ENCODE data around the gene CSE1L.
"Not testable (repeated sequence)": the region's sequence is repeated elsewhere in the genome, so short reads cannot be mapped to it uniquely, and the experiment has no call there.

Gene CSE1L

DNA sequence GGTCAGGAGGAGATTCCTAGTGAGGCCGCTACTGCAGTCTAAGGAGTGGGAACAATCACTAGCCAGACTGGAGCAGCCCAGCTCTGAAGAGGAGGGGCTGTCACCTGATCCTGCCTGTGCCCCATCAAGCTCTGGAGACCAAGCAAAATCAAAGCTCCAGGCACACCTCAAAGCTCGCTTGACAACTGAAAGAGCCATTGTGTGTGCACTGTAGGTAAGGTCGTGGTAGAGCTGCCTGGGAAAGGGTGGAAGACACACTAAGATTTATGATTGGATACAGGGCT is 58.2 kb downstream of the CSE1L start:
- H3K4me1 ChIP-seq (ENCODE audit: control insufficient read depth, insufficient read depth, low read length): no peaks in the 10 kb centered on the region
- H3K36me3 ChIP-seq (ENCODE audit: control insufficient read depth, insufficient read depth, low read length): peaks cover 53% of the 10 kb centered on the region

DNA sequence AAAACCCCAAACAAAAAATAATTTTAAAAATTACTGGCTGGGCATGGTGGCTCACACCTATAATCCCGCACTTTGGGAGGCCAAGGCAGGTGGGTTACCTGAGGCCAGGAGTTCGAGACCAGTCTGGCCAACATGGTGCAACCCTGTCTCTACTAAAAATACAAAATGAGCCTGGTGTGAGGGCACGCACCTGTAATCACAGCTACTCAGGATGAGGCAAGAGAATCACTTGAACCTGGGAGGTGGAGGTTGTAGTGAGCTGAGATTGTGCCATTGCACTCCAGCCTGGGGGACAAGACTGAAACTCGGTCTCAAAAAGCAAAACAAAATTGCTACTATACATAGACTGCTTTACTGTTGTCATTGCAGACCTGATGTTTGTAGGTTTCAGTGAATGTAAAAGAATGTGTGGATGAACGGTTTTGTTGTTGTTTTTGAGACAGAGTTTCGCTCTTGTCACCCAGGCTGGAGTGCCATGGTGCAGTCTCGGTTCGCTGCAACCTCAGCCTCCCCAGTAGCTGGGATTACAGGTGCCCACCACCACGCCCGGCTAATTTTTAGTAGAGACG is 59.0 kb downstream of the CSE1L start:
- not testable (repeated sequence) for H3K9ac ChIP-seq (ENCODE audit: low read length); H3K9me3 ChIP-seq (ENCODE audit: control insufficient read depth, insufficient read depth, low read depth, low read length); H3K27ac ChIP-seq (ENCODE audit: low read depth, low read length); H3K4me3 ChIP-seq (ENCODE audit: low read depth, low read length); H3K4me1 ChIP-seq (ENCODE audit: control insufficient read depth, insufficient read depth, low read length); H3K27me3 ChIP-seq (ENCODE audit: control insufficient read depth, insufficient read depth, low read length)
- H3K36me3 ChIP-seq (ENCODE audit: control insufficient read depth, insufficient read depth, low read length): peaks cover 50% of the 10 kb centered on the region

More for the DNA sequence above, 58.2 kb downstream of the CSE1L start:
- Histone ChIP-seq H3K9ac (ENCODE audit: low read length) (no peak overlapping the region), H3K4me3 (ENCODE audit: low read depth, low read length) (no peak overlapping the region), H3K27me3 (ENCODE audit: control insufficient read depth, insufficient read depth, low read length) (no peaks in the 10 kb centered on the region), H3K27ac (ENCODE audit: low read depth, low read length) (no peak overlapping the region), H3K9me3 (ENCODE audit: control insufficient read depth, insufficient read depth, low read depth, low read length) (no peaks in the 10 kb centered on the region)

DNA sequence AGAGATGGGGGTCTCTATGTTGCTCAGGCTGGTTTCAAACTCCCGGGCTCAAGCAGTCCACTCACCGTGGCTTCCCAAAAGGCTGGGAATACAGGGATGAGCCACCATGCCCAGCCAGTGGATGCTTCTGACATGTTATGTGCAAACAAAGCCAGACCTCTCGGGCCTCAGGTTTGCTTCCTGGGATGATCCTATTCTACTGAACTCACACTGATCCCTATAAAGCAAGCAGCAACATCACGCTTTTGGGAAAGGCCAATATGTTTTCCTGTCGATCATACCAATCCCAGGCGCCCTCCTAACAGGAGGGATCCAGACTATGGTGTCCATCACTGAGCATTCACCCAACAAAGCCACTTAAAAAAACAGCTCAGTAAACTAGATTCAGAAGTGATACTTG is 60.2 kb downstream of the CSE1L start:
- Histone ChIP-seq H3K9ac (ENCODE audit: low read length) (no peak overlapping the region), H3K4me3 (ENCODE audit: low read depth, low read length) (no peak overlapping the region), H3K27me3 (ENCODE audit: control insufficient read depth, insufficient read depth, low read length) (no peaks in the 10 kb centered on the region), H3K36me3 (ENCODE audit: control insufficient read depth, insufficient read depth, low read length) (peaks cover 40% of the 10 kb centered on the region), H3K4me1 (ENCODE audit: control insufficient read depth, insufficient read depth, low read length) (no peaks in the 10 kb centered on the region), H3K27ac (ENCODE audit: low read depth, low read length) (no peak overlapping the region), H3K9me3 (ENCODE audit: control insufficient read depth, insufficient read depth, low read depth, low read length) (0 out of 2 replicates have a peak, but pooled peaks cover 2% of the 10 kb centered on the region)

DNA sequence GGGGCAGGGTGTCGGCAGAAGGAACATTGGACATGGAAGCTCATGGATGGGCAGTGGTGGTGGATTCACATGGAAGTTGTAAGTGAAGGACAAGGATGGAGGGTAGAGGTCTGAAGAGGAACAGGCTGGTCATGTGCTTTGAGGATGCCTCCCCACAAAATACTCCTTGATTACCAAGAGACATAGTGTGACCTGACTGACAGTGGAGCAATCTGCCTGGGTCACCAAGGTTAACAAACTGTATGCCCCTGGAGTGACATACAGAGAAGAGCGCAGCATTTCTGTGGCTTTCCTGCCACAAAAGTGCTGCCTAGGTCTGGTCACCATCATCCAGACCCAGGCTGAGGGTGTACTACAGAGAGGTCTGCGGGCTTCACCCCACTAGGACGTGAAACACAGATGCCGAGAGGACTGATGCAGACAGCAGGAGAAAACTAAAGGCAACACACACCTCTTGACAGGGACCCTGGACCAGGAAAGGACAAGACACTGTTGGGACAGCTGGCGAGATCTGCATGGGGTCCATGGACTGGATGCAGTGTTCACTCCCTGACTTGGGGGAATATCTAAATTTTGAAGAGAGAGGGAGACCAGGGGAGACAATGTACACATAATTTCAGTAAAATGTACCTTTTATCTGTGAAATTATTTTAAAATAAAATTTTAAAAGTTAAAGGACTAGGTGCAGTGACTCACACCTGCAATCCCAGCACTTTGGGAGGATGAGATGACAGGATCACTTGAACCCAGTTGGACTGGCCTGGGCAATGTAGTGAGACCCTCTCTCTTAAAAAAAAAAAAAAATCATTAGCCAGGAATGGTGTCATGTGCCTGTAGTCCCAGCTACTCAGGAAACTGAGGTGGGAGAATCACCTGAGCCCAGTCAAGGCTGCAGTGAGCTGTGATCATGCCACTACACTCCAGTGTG is 64.9 kb downstream of the CSE1L start:
- Histone ChIP-seq H3K4me1 (ENCODE audit: control insufficient read depth, insufficient read depth, low read length) (no peaks in the 10 kb centered on the region), H3K9me3 (ENCODE audit: control insufficient read depth, insufficient read depth, low read depth, low read length) (0 out of 2 replicates have a peak, but pooled peaks cover 2% of the 10 kb centered on the region), H3K4me3 (ENCODE audit: low read depth, low read length) (no peak overlapping the region), H3K27ac (ENCODE audit: low read depth, low read length) (no peak overlapping the region), H3K36me3 (ENCODE audit: control insufficient read depth, insufficient read depth, low read length) (peaks cover 37% of the 10 kb centered on the region), H3K27me3 (ENCODE audit: control insufficient read depth, insufficient read depth, low read length) (no peaks in the 10 kb centered on the region), H3K9ac (ENCODE audit: low read length) (no peak overlapping the region)

DNA sequence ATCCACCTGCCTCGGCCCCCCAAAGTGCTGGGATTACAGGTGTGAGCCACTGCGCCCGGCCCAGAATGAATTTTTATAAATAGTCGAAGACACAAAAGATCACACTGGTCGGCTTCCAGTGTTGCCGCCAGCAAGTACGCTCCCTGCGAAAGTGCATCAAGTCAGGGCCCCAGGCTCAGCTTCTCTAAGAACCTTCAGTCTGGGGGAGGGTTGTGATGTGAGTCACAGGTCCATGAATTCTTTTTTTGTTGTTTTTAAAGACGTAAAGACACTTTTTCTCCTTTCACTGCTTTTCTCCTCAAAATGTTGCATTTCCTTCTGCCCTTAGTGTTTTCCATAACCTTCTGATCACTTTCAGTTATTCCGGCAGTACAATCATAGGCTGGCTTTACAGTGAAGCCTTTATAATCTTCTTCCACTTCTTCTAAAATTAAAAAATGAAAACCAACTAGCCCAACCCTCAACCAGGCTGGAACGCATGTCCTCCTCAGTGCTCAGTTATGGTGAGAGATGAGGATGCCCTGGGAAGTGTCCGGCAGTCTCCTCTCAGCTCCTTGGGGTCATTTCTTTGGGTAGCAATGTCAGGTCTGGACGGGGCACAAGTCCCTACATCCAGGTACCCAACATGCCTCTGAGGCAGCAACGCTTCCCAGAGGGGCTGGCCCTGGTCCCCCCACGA is 66.6 kb downstream of the CSE1L start:
- Histone ChIP-seq H3K9me3 (ENCODE audit: control insufficient read depth, insufficient read depth, low read depth, low read length) (0 out of 2 replicates have a peak, but pooled peaks cover 2% of the 10 kb centered on the region), H3K4me1 (ENCODE audit: control insufficient read depth, insufficient read depth, low read length) (no peaks in the 10 kb centered on the region), H3K4me3 (ENCODE audit: low read depth, low read length) (no peak overlapping the region), H3K27me3 (ENCODE audit: control insufficient read depth, insufficient read depth, low read length) (no peaks in the 10 kb centered on the region), H3K27ac (ENCODE audit: low read depth, low read length) (no peak overlapping the region), H3K9ac (ENCODE audit: low read length) (no peak overlapping the region), H3K36me3 (ENCODE audit: control insufficient read depth, insufficient read depth, low read length) (peaks cover 55% of the 10 kb centered on the region)

DNA sequence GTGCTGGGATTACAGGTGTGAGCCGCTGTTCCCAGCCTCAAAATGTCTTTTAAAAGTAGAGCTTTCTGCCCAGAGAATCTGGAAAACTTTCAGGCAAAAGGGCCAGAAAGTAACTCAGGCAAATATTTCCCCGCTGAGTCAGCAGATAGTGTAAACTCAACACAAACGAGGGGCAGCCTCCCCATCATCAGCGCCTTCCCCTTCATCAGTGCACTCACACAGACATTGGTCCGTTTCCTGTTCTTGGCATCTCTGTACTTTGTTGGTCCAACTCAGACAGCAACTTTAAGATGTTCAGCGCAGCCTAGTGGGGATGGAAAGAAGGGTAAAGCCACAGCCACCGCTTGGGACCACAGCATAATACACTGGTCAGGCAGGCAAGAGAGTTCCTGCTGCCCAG is 69.5 kb downstream of the CSE1L start:
- Histone ChIP-seq H3K4me1 (ENCODE audit: control insufficient read depth, insufficient read depth, low read length) (no peaks in the 10 kb centered on the region), H3K36me3 (ENCODE audit: control insufficient read depth, insufficient read depth, low read length) (peaks cover 77% of the 10 kb centered on the region), H3K4me3 (ENCODE audit: low read depth, low read length) (no peak overlapping the region), H3K27ac (ENCODE audit: low read depth, low read length) (no peak overlapping the region), H3K9me3 (ENCODE audit: control insufficient read depth, insufficient read depth, low read depth, low read length) (no peaks in the 10 kb centered on the region), H3K9ac (ENCODE audit: low read length) (no peak overlapping the region), H3K27me3 (ENCODE audit: control insufficient read depth, insufficient read depth, low read length) (no peaks in the 10 kb centered on the region)

DNA sequence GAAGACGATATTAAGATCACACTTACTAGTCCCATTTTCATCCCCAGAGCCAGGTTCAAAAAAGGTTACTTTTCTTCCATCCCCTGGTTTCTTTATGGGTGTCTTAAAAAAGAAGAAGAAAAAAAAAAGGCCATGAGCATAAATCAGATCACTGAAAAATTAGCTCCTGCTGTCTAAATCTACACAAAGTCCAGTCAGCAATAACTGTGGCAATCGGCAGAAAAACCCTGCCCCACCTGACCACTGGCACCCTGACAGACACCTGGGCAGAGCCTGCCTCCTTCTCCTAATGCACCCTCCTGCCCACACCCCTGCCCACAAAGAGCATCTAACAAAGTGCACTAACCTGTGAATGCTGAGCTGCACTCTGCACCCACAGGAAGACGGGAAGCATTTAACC is 72.2 kb downstream of the CSE1L start:
- H3K27ac ChIP-seq (ENCODE audit: low read depth, low read length): no peak overlapping the region
- peaks cover 93% of the 10 kb centered on the region for H3K36me3 ChIP-seq (ENCODE audit: control insufficient read depth, insufficient read depth, low read length)
- no peak overlapping the region for H3K9ac ChIP-seq (ENCODE audit: low read length)

GRCh38 chr20:49119988-49120387 is 73.9 kb downstream of the CSE1L start:
- Histone ChIP-seq H3K27ac (ENCODE audit: low read depth, low read length) (no peak overlapping the region), H3K36me3 (ENCODE audit: control insufficient read depth, insufficient read depth, low read length) (peaks cover 92% of the 10 kb centered on the region), H3K9me3 (ENCODE audit: control insufficient read depth, insufficient read depth, low read depth, low read length) (no peaks in the 10 kb centered on the region), H3K27me3 (ENCODE audit: control insufficient read depth, insufficient read depth, low read length) (no peaks in the 10 kb centered on the region), H3K4me1 (ENCODE audit: control insufficient read depth, insufficient read depth, low read length) (no peaks in the 10 kb centered on the region), H3K4me3 (ENCODE audit: low read depth, low read length) (no peak overlapping the region), H3K9ac (ENCODE audit: low read length) (no peak overlapping the region)

More for the DNA sequence above, 72.2 kb downstream of the CSE1L start:
- Histone ChIP-seq H3K4me1 (ENCODE audit: control insufficient read depth, insufficient read depth, low read length) (no peaks in the 10 kb centered on the region), H3K4me3 (ENCODE audit: low read depth, low read length) (no peak overlapping the region), H3K9me3 (ENCODE audit: control insufficient read depth, insufficient read depth, low read depth, low read length) (no peaks in the 10 kb centered on the region), H3K27me3 (ENCODE audit: control insufficient read depth, insufficient read depth, low read length) (no peaks in the 10 kb centered on the region)

DNA sequence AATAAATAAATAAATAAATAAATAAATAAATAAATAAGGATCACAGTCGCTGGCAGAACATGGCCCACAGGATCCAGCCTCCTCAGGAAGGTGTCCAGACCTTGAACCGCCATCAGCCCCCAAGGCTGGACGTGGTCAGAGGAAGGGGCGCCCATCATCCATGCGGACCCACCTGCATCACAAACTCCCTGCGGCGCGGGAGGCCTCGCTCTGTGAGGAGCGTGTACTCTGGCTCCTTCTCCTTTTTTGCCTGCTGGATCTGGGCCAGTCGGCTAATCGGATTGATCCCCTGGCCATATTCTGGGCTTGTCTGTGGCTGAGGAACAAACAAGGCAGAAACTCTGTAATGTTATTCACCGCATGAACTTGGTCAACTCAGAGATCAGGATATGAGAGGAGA is 76.8 kb downstream of the CSE1L start:
- Histone ChIP-seq H3K36me3 (ENCODE audit: control insufficient read depth, insufficient read depth, low read length) (peaks cover 79% of the 10 kb centered on the region), H3K27ac (ENCODE audit: low read depth, low read length) (no peak overlapping the region; the same call in 1 of the 2 replicates), H3K4me3 (ENCODE audit: low read depth, low read length) (no peak overlapping the region), H3K27me3 (ENCODE audit: control insufficient read depth, insufficient read depth, low read length) (no peaks in the 10 kb centered on the region), H3K9me3 (ENCODE audit: control insufficient read depth, insufficient read depth, low read depth, low read length) (no peaks in the 10 kb centered on the region), H3K4me1 (ENCODE audit: control insufficient read depth, insufficient read depth, low read length) (no peaks in the 10 kb centered on the region), H3K9ac (ENCODE audit: low read length) (no peak overlapping the region)

DNA sequence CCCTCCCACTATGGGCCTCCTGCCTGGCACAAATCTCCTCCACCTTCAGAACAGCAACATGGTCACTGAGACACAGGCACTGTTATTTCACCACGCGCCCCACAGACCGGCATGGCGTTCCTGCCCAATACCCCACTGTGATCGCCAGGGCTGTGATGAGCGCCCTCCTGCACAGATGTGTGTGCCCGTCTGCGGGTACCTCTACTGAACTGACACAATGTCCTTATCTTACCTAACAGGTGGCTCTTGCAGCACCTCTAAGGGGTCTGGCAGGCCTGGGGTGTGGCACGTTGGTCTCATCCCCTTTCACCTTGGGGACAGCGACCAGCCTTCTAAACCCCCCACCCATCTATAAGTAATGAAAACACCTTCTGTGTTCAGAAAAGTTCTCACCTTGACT is 77.9 kb downstream of the CSE1L start:
- H3K27me3 ChIP-seq (ENCODE audit: control insufficient read depth, insufficient read depth, low read length): no peaks in the 10 kb centered on the region
- no peak overlapping the region for H3K9ac ChIP-seq (ENCODE audit: low read length)
- no peaks in the 10 kb centered on the region for H3K4me1 ChIP-seq (ENCODE audit: control insufficient read depth, insufficient read depth, low read length)
- no peaks in the 10 kb centered on the region for H3K9me3 ChIP-seq (ENCODE audit: control insufficient read depth, insufficient read depth, low read depth, low read length)
- H3K4me3 ChIP-seq (ENCODE audit: low read depth, low read length): no peak overlapping the region
- H3K36me3 ChIP-seq (ENCODE audit: control insufficient read depth, insufficient read depth, low read length): peaks cover 76% of the 10 kb centered on the region
- H3K27ac ChIP-seq (ENCODE audit: low read depth, low read length): no peak overlapping the region

DNA sequence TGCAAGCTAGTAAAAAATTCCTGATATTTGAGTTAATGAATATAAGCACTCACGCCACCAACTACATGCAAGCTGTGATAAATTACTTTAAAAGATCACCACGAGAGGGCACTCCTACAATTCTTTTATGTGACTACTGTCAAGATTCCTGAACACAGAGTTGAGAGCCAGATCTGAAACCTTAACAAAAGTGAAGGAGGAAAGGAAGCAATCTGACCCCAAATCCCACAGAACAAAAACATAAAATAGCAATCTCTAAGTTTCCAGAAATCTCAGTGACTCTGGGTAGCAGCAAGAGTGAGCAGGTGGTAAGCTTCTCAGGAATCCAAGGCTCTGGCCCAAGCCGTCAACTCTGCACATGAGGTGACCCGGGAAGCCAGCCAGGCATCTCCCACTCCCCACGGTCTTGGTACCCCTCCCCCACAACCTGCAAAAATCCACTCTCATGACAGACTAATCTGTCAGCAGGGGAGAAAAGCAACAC is 86.9 kb downstream of the CSE1L start:
- Histone ChIP-seq H3K4me1 (ENCODE audit: control insufficient read depth, insufficient read depth, low read length) (no peaks in the 10 kb centered on the region), H3K4me3 (ENCODE audit: low read depth, low read length) (no peak overlapping the region), H3K36me3 (ENCODE audit: control insufficient read depth, insufficient read depth, low read length) (peaks cover 62% of the 10 kb centered on the region), H3K9me3 (ENCODE audit: control insufficient read depth, insufficient read depth, low read depth, low read length) (no peaks in the 10 kb centered on the region), H3K9ac (ENCODE audit: low read length) (no peak overlapping the region), H3K27ac (ENCODE audit: low read depth, low read length) (no peak overlapping the region), H3K27me3 (ENCODE audit: control insufficient read depth, insufficient read depth, low read length) (no peaks in the 10 kb centered on the region)

All from HUES6 (cell line).